Measurements from ENCODE around the gene VEZT. TPM values are rescaled to one million over a fixed set of nuclear protein-coding genes. Genes with fewer than 3 reads are reported as not detected.
A peak's percentile ranks its signal among the peaks of the same experiment; 100 is the strongest.

VEZT gene
- total and polyA plus RNA-seq, 8 donors: 14.9 to 44.5 (median 30.0) TPM

GRCh38 chr12:95218150-95219133 is 835 bp downstream of the VEZT start:
- TF ChIP-seq CTCF (IDR thresholded peaks at IDR 0.05): no peak
- WGBS, 2 donors: 0 to 1% methylated on average over 28 to 35 of the region's 35 CpGs
- FAIRE-seq (no peak), DNase-seq (peak in 1 of 6 donors; percentile 31), ATAC-seq (peak in 3 of 4 donors; percentile 0 to 72 (median 57))
- Histone ChIP-seq H3K27me3 (no peaks in the 10 kb centered on the region), H3K9me3 (no peaks in the 10 kb centered on the region), H3K27ac (peak overlapping the region; percentile 90 to 97 (median 95)), H3K4me3 (peak overlapping the region; percentile 76 to 83 (median 80)), H3K36me3 (no peaks in the 10 kb centered on the region), H3K4me1 (peaks cover 0 to 24% (median 17%) of the 10 kb centered on the region in 3 donors)
- intact Hi-C loops (cut with DNase I): no loop called here

- no peak overlapping the region for H3K27ac ChIP-seq
- WGBS, 2 donors: 94 to 97% methylated on average over 4 of the region's 4 CpGs
Measured at GRCh38 chr12:95220190-95220589, 2.6 kb downstream of the VEZT start.

GRCh38 chr12:95220726-95221125 is 3.1 kb downstream of the VEZT start:
- no peaks in the 10 kb centered on the region for H3K9me3 ChIP-seq
- TF ChIP-seq CTCF (IDR thresholded peaks at IDR 0.05): no peak
- intact Hi-C loops (cut with DNase I): loop anchor here in 1 of 3 donors (10.0 kb wide), 1 partner anchor 106 kb away; no protein-coding TSS in a partner anchor
- no peak overlapping the region for H3K27ac ChIP-seq
- peaks cover 0 to 10% (median 4%) of the 10 kb centered on the region in 3 donors for H3K4me1 ChIP-seq
- H3K4me3 ChIP-seq: no peak overlapping the region
- FAIRE-seq (no peak), DNase-seq (no peak), ATAC-seq (no peak)
- H3K27me3 ChIP-seq: no peaks in the 10 kb centered on the region
- no peaks in the 10 kb centered on the region for H3K36me3 ChIP-seq

More at GRCh38 chr12:95220190-95220589, 2.6 kb downstream of the VEZT start:
- Histone ChIP-seq H3K4me1 (peaks cover 0 to 13% (median 4%) of the 10 kb centered on the region in 3 donors), H3K27me3 (no peaks in the 10 kb centered on the region), H3K9me3 (no peaks in the 10 kb centered on the region), H3K4me3 (no peak overlapping the region), H3K36me3 (no peaks in the 10 kb centered on the region)
- no peak for TF ChIP-seq CTCF (IDR thresholded peaks at IDR 0.05)
- FAIRE-seq: no peak
- intact Hi-C loops (cut with DNase I): loop anchor here in 1 of 3 donors (10.0 kb wide), 1 partner anchor 105 kb away; no protein-coding TSS in a partner anchor
- no peak for DNase-seq
- ATAC-seq: no peak

- no peaks in the 10 kb centered on the region for H3K27me3 ChIP-seq
- H3K4me3 ChIP-seq: no peak overlapping the region
- FAIRE-seq (no peak), ATAC-seq (peak in 2 of 4 donors; percentile 20 to 27), DNase-seq (no peak)
- 92 to 94% methylated on average over 8 of the region's 8 CpGs for WGBS, 2 donors
- intact Hi-C loops (cut with DNase I): loop anchor here in 1 of 3 donors (10.0 kb wide), 1 partner anchor 110 kb away; no protein-coding TSS in a partner anchor
- H3K27ac ChIP-seq: no peak overlapping the region
- peaks cover 0 to 6% (median 4%) of the 10 kb centered on the region in 3 donors for H3K4me1 ChIP-seq
- no peaks in the 10 kb centered on the region for H3K9me3 ChIP-seq
- no peak for TF ChIP-seq CTCF (IDR thresholded peaks at IDR 0.05)
- H3K36me3 ChIP-seq: no peaks in the 10 kb centered on the region
Measured at GRCh38 chr12:95224202-95225170, 6.9 kb downstream of the VEZT start.
